Fibroblast of lung (primary cell): Measurements from ENCODE around the gene PHEX.

Experiments used
- EZH2 ChIP-seq: IDR thresholded peaks from 2 replicates; pipeline ENCODE4 v1.5.1; 2012; ENCODE audit warnings: low read length, control low read depth, mild to moderate bottlenecking; ENCODE audit errors: missing control alignments
- TF ChIP-seq, protein P1 (sequence below), 2 donors: IDR thresholded peaks in 1 of 2; conservative IDR thresholded peaks in 1 of 2; 1 replicate in 1 of 2; 2 replicates in 1 of 2; pipeline ENCODE4 v1.5.1; 2011 to 2012; ENCODE audit warnings: low read length in 2 of 2, control low read depth in 1 of 2, inconsistent platforms in 1 of 2, low read depth in 1 of 2, mild to moderate bottlenecking in 1 of 2

DNA sequence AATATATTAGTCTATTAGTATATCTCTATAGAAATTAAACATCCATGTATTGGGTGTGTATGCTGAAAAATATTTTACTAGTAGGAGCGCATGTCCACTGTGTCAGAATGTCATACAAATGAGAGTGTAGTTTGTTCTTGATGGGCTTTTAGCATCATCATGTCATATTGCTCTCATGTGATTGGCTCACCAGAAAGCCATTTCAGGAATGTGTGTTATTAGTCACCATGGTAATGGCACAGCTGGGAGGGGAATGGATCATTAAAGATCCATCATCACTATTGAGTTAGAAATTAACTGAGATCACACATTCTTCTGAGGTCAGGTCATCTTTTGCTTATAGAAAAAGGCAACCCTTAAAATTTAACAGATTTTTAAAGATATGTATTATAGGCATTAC, 77.3 kb downstream of the PHEX start:
- TF ChIP-seq, protein P1, sequence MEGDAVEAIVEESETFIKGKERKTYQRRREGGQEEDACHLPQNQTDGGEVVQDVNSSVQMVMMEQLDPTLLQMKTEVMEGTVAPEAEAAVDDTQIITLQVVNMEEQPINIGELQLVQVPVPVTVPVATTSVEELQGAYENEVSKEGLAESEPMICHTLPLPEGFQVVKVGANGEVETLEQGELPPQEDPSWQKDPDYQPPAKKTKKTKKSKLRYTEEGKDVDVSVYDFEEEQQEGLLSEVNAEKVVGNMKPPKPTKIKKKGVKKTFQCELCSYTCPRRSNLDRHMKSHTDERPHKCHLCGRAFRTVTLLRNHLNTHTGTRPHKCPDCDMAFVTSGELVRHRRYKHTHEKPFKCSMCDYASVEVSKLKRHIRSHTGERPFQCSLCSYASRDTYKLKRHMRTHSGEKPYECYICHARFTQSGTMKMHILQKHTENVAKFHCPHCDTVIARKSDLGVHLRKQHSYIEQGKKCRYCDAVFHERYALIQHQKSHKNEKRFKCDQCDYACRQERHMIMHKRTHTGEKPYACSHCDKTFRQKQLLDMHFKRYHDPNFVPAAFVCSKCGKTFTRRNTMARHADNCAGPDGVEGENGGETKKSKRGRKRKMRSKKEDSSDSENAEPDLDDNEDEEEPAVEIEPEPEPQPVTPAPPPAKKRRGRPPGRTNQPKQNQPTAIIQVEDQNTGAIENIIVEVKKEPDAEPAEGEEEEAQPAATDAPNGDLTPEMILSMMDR (conservative IDR thresholded peaks at IDR 0.05 in 1 of 2, IDR thresholded peaks at IDR 0.05 in 1 of 2; ENCODE audit: low read depth in 1 of 2, low read length in 2 of 2): no peak
- no peak for TF ChIP-seq EZH2
